GM12891 (cell line): ENCODE data around the gene FOXF2.

Experiments
- DNase-seq: peaks from one replicate; pipeline ENCODE4 v3.0.0; 2011; ENCODE audit warnings: low spot score; ENCODE audit not compliant: insufficient read length
- FAIRE-seq: peaks from 2 replicates; lab custom pipeline; 2011; peaks lifted over from hg19 to GRCh38; lab: Jason Lieb, UNC
- PAX5 ChIP-seq: IDR thresholded peaks from 2 replicates; pipeline ENCODE4 v1.6.1; 2011; ENCODE audit warnings: low read length, moderate library complexity, mild to moderate bottlenecking; ENCODE audit not compliant: insufficient read depth, severe bottlenecking
- POLR2A ChIP-seq: IDR thresholded peaks from 2 replicates; pipeline ENCODE4 v1.6.1; 2011; ENCODE audit warnings: low read depth, low read length, control low read depth
- POLR2AphosphoS5 ChIP-seq: IDR thresholded peaks from 2 replicates; pipeline ENCODE4 v1.6.1; 2011; ENCODE audit warnings: low read depth, low read length, control low read depth
- POU2F2 ChIP-seq: IDR thresholded peaks from 2 replicates; pipeline ENCODE4 v1.6.1; 2011; ENCODE audit warnings: low read depth, mild to moderate bottlenecking, control low read depth, low read length, moderate library complexity
- SPI1 ChIP-seq: IDR thresholded peaks from 2 replicates; pipeline ENCODE4 v1.6.1; 2011; ENCODE audit warnings: low read depth, low read length, control low read depth
- TAF1 ChIP-seq: IDR thresholded peaks from 2 replicates; pipeline ENCODE4 v1.6.1; 2011; ENCODE audit warnings: low read depth, low read length, control low read depth

Gene FOXF2

GRCh38 chr6:1377526-1377925 is 11.8 kb upstream of the FOXF2 start:
- TF ChIP-seq SPI1 (no peak), PAX5 (no peak), POLR2A (no peak), POLR2AphosphoS5 (no peak), TAF1 (no peak), POU2F2 (no peak)
- no peak for FAIRE-seq
- no peak for DNase-seq

- TF ChIP-seq SPI1 (no peak), POU2F2 (no peak), PAX5 (no peak), POLR2A (no peak), POLR2AphosphoS5 (no peak), TAF1 (no peak)
- FAIRE-seq (no peak), DNase-seq (no peak)
These were observed 11.0 kb upstream of the FOXF2 start for GRCh38 chr6:1378065-1379016.

- TF ChIP-seq POU2F2 (no peak), PAX5 (no peak), SPI1 (no peak), TAF1 (no peak), POLR2A (no peak), POLR2AphosphoS5 (no peak)
- DNase-seq, result no peak
- FAIRE-seq, result no peak
These were observed 10.2 kb upstream of the FOXF2 start for GRCh38 chr6:1379017-1379787.

GRCh38 chr6:1379788-1380147 is 9.6 kb upstream of the FOXF2 start:
- DNase-seq, result no peak
- TF ChIP-seq TAF1 (no peak), POU2F2 (no peak), SPI1 (no peak), PAX5 (no peak), POLR2A (no peak), POLR2AphosphoS5 (no peak)
- FAIRE-seq, result no peak

- peak; percentile 45 for FAIRE-seq
- DNase-seq, result no peak
These were observed 8.6 kb upstream of the FOXF2 start for GRCh38 chr6:1380625-1381427.

GRCh38 chr6:1381481-1382330 is 7.7 kb upstream of the FOXF2 start:
- no peak for FAIRE-seq
- no peak for DNase-seq
- TF ChIP-seq TAF1, result no peak
- TF ChIP-seq PAX5, result no peak
- TF ChIP-seq POLR2AphosphoS5, result no peak
- TF ChIP-seq POU2F2, result no peak
- TF ChIP-seq POLR2A, result no peak
- no peak for TF ChIP-seq SPI1

More at GRCh38 chr6:1380625-1381427, 8.6 kb upstream of the FOXF2 start:
- no peak for TF ChIP-seq POU2F2
- no peak for TF ChIP-seq TAF1
- no peak for TF ChIP-seq PAX5
- no peak for TF ChIP-seq SPI1
- no peak for TF ChIP-seq POLR2AphosphoS5
- TF ChIP-seq POLR2A, result no peak

GRCh38 chr6:1382331-1382882 is 7.0 kb upstream of the FOXF2 start:
- no peak for TF ChIP-seq SPI1
- FAIRE-seq, result no peak
- DNase-seq, result no peak
